DND-41 (cell line): ENCODE data around the gene ATP6V0C.

ENCODE experiments used
- CTCF ChIP-seq: IDR thresholded peaks from 2 replicates; pipeline ENCODE4 v1.5.1; 2012; ENCODE audit warnings: borderline replicate concordance, low read length, moderate library complexity, mild to moderate bottlenecking; ENCODE audit not compliant: poor library complexity, severe bottlenecking; ENCODE audit errors: extremely low read depth
- EZH2 ChIP-seq: IDR thresholded peaks from 3 replicates; pipeline ENCODE4 v1.6.1; 2012; ENCODE audit warnings: borderline replicate concordance, low read depth, mild to moderate bottlenecking, moderate library complexity, low read length, inconsistent platforms; ENCODE audit not compliant: severe bottlenecking

GRCh38 chr16:2468725-2469398 lies 44.9 kb upstream of the ATP6V0C start:
- TF ChIP-seq EZH2 (no peak), CTCF (no peak)
